Lower lobe of right lung (tissue), 2 donors: Measurements from ENCODE around the gene MAMDC2. TPM values are rescaled to one million over a fixed set of nuclear protein-coding genes. Genes with fewer than 3 reads are reported as not detected.

Experiments used
- ATAC-seq, 2 donors: fragments of 200-7000 bp; cut with Tn5 transposase; one replicate each; pipeline ENCODE4 v1.9.1; 2020 to 2022; ENCODE audit warnings: mild to moderate bottlenecking in 2 of 2, moderate library complexity in 2 of 2
- DNase-seq: peaks from one replicate; pipeline ENCODE4 v3.0.0-alpha.2; 2020
- H3K27ac ChIP-seq: fragments of 200-600 bp; one replicate; pipeline ENCODE4 v1.8.0; 2022
- H3K27me3 ChIP-seq: fragments of 200-600 bp; one replicate; pipeline ENCODE4 v1.8.0; 2022; ENCODE audit warnings: low read depth
- H3K36me3 ChIP-seq: fragments of 200-600 bp; one replicate; pipeline ENCODE4 v1.8.0; 2022; ENCODE audit warnings: mild to moderate bottlenecking
- H3K4me1 ChIP-seq: fragments of 200-600 bp; one replicate; pipeline ENCODE4 v1.8.0; 2022
- H3K4me3 ChIP-seq: fragments of 200-600 bp; one replicate; pipeline ENCODE4 v1.8.0; 2022; ENCODE audit warnings: mild to moderate bottlenecking
- H3K9me3 ChIP-seq: fragments of 200-600 bp; one replicate; pipeline ENCODE4 v1.8.0; 2022
- intact Hi-C: fragments of 100-400 bp; cut with DNase I; formaldehyde crosslinking; loops from one replicate; pipeline ENCODE4 v1.11.0; 2022
- total RNA-seq: library from RNA; stranded (reverse); fragmentation: NEBNext Ultra II Directional; extraction: Animal tissue kit (Norgen Biotek cat#: 25700); gene quantifications from one replicate; pipeline ENCODE4 v1.2.1, GENCODE V29; 2021
- TF ChIP-seq, protein P1 (sequence below): fragments of 200-600 bp; IDR thresholded peaks from one replicate; pipeline ENCODE4 v1.8.0; 2022; ENCODE audit warnings: antibody characterized with exemption, mild to moderate bottlenecking
- donor health status: DM: no; HTN: yes; CAD: no; lungs with severe emphysema.

MAMDC2 gene
- total RNA-seq, 1 donor from 2014 or later: 35.1 TPM

DNA sequence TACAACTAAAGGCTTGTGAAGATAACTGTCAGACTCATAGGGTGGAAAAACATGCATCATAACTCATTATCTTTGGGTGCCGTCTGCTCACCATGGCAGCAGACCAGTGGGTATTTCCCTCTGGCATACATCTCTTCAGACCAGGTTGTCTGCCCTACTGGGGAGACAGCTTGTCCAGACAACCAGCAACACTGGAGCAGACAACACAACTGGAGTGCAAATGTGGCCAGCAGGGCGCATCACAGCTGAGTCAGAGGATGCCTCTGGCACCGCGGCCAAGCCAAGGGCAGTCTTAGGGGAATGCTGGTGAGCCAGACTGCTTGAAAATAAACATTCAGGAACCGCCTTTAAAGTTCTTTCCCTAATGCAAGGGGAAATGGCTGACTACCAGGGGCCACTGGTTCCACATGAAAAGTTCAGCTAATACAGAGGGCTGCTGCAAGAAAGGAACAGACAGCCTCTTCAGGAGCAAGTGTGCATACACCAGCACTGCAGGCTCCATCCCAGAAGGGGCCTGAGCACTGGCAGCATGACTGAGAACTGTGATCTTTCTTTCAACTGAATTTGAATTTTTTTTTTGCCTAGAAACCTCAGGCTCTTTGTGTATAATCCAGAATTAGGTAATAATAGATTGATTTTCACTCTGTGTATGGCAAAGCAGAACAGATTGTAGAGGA lies 77.3 kb downstream of the MAMDC2 start:
- TF ChIP-seq, protein P1, sequence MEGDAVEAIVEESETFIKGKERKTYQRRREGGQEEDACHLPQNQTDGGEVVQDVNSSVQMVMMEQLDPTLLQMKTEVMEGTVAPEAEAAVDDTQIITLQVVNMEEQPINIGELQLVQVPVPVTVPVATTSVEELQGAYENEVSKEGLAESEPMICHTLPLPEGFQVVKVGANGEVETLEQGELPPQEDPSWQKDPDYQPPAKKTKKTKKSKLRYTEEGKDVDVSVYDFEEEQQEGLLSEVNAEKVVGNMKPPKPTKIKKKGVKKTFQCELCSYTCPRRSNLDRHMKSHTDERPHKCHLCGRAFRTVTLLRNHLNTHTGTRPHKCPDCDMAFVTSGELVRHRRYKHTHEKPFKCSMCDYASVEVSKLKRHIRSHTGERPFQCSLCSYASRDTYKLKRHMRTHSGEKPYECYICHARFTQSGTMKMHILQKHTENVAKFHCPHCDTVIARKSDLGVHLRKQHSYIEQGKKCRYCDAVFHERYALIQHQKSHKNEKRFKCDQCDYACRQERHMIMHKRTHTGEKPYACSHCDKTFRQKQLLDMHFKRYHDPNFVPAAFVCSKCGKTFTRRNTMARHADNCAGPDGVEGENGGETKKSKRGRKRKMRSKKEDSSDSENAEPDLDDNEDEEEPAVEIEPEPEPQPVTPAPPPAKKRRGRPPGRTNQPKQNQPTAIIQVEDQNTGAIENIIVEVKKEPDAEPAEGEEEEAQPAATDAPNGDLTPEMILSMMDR: no peak
- H3K9me3 ChIP-seq: no peaks in the 10 kb centered on the region
- DNase-seq (no peak), ATAC-seq (peak; percentile 52 to 64)
- intact Hi-C loops: no loop called here
- no peaks in the 10 kb centered on the region for H3K27me3 ChIP-seq
- H3K4me1 ChIP-seq: no peaks in the 10 kb centered on the region
- H3K4me3 ChIP-seq: no peak overlapping the region
- no peaks in the 10 kb centered on the region for H3K36me3 ChIP-seq
- peak overlapping the region; percentile 31 for H3K27ac ChIP-seq

DNA sequence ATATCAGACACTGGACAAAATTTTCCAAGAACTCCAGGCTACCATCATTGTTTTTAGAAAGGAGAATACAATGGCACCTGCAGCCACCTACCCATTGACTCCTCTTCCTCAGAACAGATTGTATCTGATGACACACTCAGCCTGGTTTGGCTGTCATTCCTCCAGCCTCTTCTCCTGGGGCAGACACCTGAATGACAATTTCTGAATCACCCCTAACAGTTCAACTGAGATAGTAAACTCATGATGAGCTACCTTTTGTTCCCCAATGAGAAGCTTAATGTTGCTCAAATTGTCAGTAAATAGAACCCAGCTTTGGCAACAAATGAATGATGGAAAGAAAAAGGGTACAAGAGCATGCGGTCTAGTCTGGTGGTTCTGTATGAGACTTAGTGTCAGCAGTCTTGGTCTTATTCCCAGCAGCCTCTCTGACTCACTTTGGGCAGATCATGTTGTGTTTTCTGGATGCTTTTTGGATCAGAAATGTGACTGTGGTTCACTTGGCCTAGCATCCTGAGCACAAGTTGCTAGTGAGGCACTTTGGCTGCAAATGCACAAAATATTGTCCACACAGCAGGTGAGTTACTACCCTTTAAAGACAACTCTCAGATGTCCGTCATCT lies 78.3 kb downstream of the MAMDC2 start:
- Histone ChIP-seq H3K4me3 (no peak overlapping the region), H3K36me3 (no peaks in the 10 kb centered on the region), H3K27ac (no peak overlapping the region), H3K4me1 (no peaks in the 10 kb centered on the region), H3K9me3 (no peaks in the 10 kb centered on the region), H3K27me3 (no peaks in the 10 kb centered on the region)
- no peak for DNase-seq
- no peak for ATAC-seq
- TF ChIP-seq, protein P1: no peak
- intact Hi-C loops: no loop called here

DNA sequence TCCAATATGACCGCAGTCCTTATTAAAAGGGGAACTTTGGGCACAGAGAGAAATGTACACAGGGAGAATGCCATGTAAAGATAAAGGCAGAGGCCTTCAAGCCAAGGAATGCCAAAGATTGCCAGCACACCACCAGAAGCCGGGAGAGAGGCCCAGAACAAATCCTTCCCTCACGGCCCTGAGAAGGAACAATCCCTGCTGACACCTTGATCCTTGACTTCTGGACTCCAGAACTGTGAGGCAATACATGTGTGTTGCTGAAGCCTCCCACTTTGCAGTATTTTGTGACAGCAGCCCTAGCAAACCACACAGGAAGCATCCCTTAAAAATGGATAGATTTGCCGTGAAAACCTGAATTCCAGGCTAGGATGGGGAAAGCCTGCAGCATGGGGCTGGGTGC lies 80.0 kb downstream of the MAMDC2 start:
- Histone ChIP-seq H3K27ac (no peak overlapping the region), H3K27me3 (no peaks in the 10 kb centered on the region), H3K4me1 (peaks cover 7% of the 10 kb centered on the region), H3K36me3 (no peaks in the 10 kb centered on the region), H3K9me3 (no peaks in the 10 kb centered on the region), H3K4me3 (no peak overlapping the region)
- DNase-seq: no peak
- TF ChIP-seq, protein P1: no peak
- ATAC-seq: no peak
- intact Hi-C loops: no loop called here

DNA sequence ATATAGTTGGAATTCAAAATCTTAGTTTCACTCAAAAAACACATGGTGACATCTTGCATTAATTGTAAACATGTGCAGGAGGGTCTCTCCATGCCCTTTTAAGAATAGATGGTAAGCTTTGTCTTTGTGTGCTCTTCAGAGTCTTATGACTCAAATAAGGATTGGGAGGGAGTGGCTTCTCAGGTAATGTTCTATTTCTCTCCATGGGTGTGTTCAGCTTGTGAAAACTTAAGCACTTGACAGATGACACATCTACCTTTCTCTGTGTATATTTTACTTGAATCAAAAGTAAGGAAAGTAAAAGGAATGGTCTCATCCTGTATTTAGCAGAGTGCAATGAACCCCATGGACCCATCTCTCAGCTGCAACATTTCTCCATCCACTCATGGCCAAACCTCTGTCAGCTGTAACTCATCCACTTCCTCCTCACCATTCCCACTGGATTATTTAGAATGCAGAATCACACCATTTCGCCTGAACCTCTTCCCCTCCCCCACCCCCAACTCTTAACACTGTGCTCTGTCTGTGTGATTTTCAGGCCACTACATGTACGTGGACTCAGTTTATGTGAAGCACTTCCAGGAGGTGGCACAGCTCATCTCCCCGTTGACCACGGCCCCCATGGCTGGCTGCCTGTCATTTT lies 82.1 kb downstream of the MAMDC2 start:
- peak overlapping the region; percentile 15 for H3K27ac ChIP-seq
- H3K9me3 ChIP-seq: no peaks in the 10 kb centered on the region
- peaks cover 7% of the 10 kb centered on the region for H3K4me1 ChIP-seq
- no peaks in the 10 kb centered on the region for H3K36me3 ChIP-seq
- H3K27me3 ChIP-seq: no peaks in the 10 kb centered on the region
- TF ChIP-seq, protein P1: no peak
- DNase-seq (no peak), ATAC-seq (no peak)
- intact Hi-C loops: no loop called here
- H3K4me3 ChIP-seq: no peak overlapping the region

DNA sequence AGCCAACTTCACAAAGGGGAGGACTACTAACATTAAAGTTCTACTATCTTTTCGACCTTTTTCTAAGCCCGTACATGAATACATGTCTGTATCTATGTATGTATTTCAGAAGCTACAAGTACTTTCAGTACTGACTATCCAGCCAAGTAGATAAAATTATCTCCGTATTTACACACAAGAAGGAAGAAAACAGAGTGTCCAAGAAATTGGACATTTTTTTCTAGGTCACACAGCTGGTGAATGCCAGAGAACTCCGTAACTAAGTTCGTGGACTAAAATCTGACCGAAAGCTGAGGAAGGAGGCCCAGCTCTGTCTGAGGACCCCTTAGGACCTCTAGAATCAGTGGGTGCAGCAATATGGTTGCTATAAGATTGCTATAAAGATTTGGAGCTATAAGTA lies 83.4 kb downstream of the MAMDC2 start:
- ATAC-seq: no peak

More for the DNA sequence above, 83.4 kb downstream of the MAMDC2 start:
- Histone ChIP-seq H3K27ac (no peak overlapping the region), H3K9me3 (no peaks in the 10 kb centered on the region), H3K4me1 (peaks cover 7% of the 10 kb centered on the region), H3K4me3 (no peak overlapping the region), H3K27me3 (no peaks in the 10 kb centered on the region), H3K36me3 (no peaks in the 10 kb centered on the region)
- TF ChIP-seq, protein P1: no peak
- intact Hi-C loops: no loop called here
- DNase-seq: no peak
